Smooth muscle cell (in vitro differentiated cells): ENCODE results near the gene PSAT1. TPM values are rescaled to one million over a fixed set of nuclear protein-coding genes. Genes with fewer than 3 reads are reported as not detected.

Experiments used
- DNase-seq: peaks from one replicate; lab custom pipeline; 2025; ENCODE audit not compliant: unreplicated experiment; lab: John Stamatoyannopoulos, UW
- H2AFZ ChIP-seq: fragments of 200-600 bp; sonication (generic); 2 replicates; pipeline ENCODE4 v1.6.0; 2016; ENCODE audit warnings: antibody characterized with exemption, low read depth, mild to moderate bottlenecking
- H3F3A ChIP-seq: fragments of 200-600 bp; sonication (generic); 2 replicates; pipeline ENCODE4 v1.6.0; 2017; ENCODE audit warnings: antibody characterized with exemption, low read depth
- H3K27ac ChIP-seq: fragments of 200-600 bp; sonication (generic); 2 replicates; pipeline ENCODE4 v1.5.1; 2016; ENCODE audit warnings: low read depth, mild to moderate bottlenecking
- H3K27me3 ChIP-seq: fragments of 200-600 bp; sonication (generic); 2 replicates; pipeline ENCODE4 v1.6.1; 2016; ENCODE audit warnings: low read depth, mild to moderate bottlenecking
- H3K36me3 ChIP-seq: fragments of 200-600 bp; sonication (generic); 2 replicates; pipeline ENCODE4 v1.5.1; 2016; ENCODE audit warnings: low read depth
- H3K4me1 ChIP-seq: fragments of 200-600 bp; sonication (generic); 2 replicates; pipeline ENCODE4 v1.5.1; 2016; ENCODE audit warnings: low read depth
- H3K4me2 ChIP-seq: fragments of 200-600 bp; sonication (generic); 2 replicates; pipeline ENCODE4 v1.6.0; 2016; ENCODE audit warnings: mild to moderate bottlenecking
- H3K4me3 ChIP-seq: fragments of 200-600 bp; sonication (generic); 2 replicates; pipeline ENCODE4 v1.5.1; 2016; ENCODE audit warnings: mild to moderate bottlenecking
- H3K79me2 ChIP-seq: fragments of 200-600 bp; sonication (generic); 2 replicates; pipeline ENCODE4 v1.6.0; 2016; ENCODE audit warnings: low read depth, mild to moderate bottlenecking
- H3K9ac ChIP-seq: fragments of 200-600 bp; sonication (generic); 2 replicates; pipeline ENCODE4 v1.6.0; 2016; ENCODE audit warnings: low read depth
- H3K9me3 ChIP-seq: fragments of 200-600 bp; sonication (generic); replicated peaks from 2 replicates; pipeline ENCODE4 v1.5.1; 2016; ENCODE audit warnings: low read depth
- H4K20me1 ChIP-seq: fragments of 200-600 bp; sonication (generic); 2 replicates; pipeline ENCODE4 v1.6.0; 2016; ENCODE audit warnings: low read depth
- CTCF ChIP-seq: fragments of 200-600 bp; sonication (generic); IDR thresholded peaks from 2 replicates; pipeline ENCODE4 v1.5.1; 2017; ENCODE audit warnings: borderline replicate concordance, mild to moderate bottlenecking, antibody characterized with exemption; ENCODE audit not compliant: insufficient read depth, poor library complexity, severe bottlenecking
- WGBS: methylation state at CpG from one replicate; pipeline ENCODE4 v1.1.7; 2016; ENCODE audit warnings: low lambda C conversion rate; 5-methylcytosine and 5-hydroxymethylcytosine counted together
- polyA plus RNA-seq: library from polyadenylated mRNA; unstranded; fragments of >200 nt; fragmentation: Nextera tagmentation; extraction: Ambion mirVana; gene quantifications from 2 replicates; pipeline ENCODE4 v1.2.1, GENCODE V29; 2016
- total RNA-seq: library from RNA; depleted of rRNA; stranded (reverse); fragments of >200 nt; gene quantifications from 2 replicates; pipeline ENCODE4 v1.2.3, GENCODE V29; 2014

The PSAT1 gene
- total and polyA plus RNA-seq, 2 experiments from 2014 or later: 70.6 to 85.1 TPM

GRCh38 chr9:78253285-78253684 is 43.6 kb upstream of the PSAT1 start:
- no peak overlapping the region for H3K27ac ChIP-seq
- H3F3A ChIP-seq: no peaks in the 10 kb centered on the region
- 92% methylated on average over 4 of the region's 4 CpGs for WGBS
- no peak overlapping the region for H2AFZ ChIP-seq
- TF ChIP-seq CTCF: no peak
- peaks cover 9% of the 10 kb centered on the region for H3K36me3 ChIP-seq
- H3K4me3 ChIP-seq: no peak overlapping the region
- H3K79me2 ChIP-seq: no peaks in the 10 kb centered on the region
- DNase-seq: no peak
- H3K27me3 ChIP-seq: no peaks in the 10 kb centered on the region
- no peaks in the 10 kb centered on the region for H3K4me1 ChIP-seq
- no peaks in the 10 kb centered on the region for H3K9me3 ChIP-seq
- no peak overlapping the region for H3K4me2 ChIP-seq
- H3K9ac ChIP-seq: no peak overlapping the region
- H4K20me1 ChIP-seq: no peaks in the 10 kb centered on the region

GRCh38 chr9:78261403-78262001 is 35.4 kb upstream of the PSAT1 start:
- no peak overlapping the region for H2AFZ ChIP-seq
- no peak for DNase-seq
- 46% methylated on average over 2 of the region's 2 CpGs for whole genome bisulfite sequencing

GRCh38 chr9:78262655-78263054 is 34.3 kb upstream of the PSAT1 start:
- peaks cover 8% of the 10 kb centered on the region for H3K36me3 ChIP-seq
- 98% methylated on average over 2 of the region's 2 CpGs for WGBS
- no peak for DNase-seq
- no peak overlapping the region for H3K4me3 ChIP-seq
- H3K79me2 ChIP-seq: no peaks in the 10 kb centered on the region
- no peak overlapping the region for H3K9ac ChIP-seq
- H3K4me2 ChIP-seq: no peak overlapping the region
- H3F3A ChIP-seq: no peaks in the 10 kb centered on the region
- no peaks in the 10 kb centered on the region for H4K20me1 ChIP-seq
- H3K9me3 ChIP-seq: no peaks in the 10 kb centered on the region
- no peak overlapping the region for H2AFZ ChIP-seq
- no peak overlapping the region for H3K27ac ChIP-seq
- no peaks in the 10 kb centered on the region for H3K27me3 ChIP-seq
- no peak for TF ChIP-seq CTCF
- no peaks in the 10 kb centered on the region for H3K4me1 ChIP-seq

More at GRCh38 chr9:78261403-78262001, 35.4 kb upstream of the PSAT1 start:
- Histone ChIP-seq H3K27me3 (no peaks in the 10 kb centered on the region), H3K36me3 (peaks cover 5% of the 10 kb centered on the region), H4K20me1 (no peaks in the 10 kb centered on the region), H3K79me2 (no peaks in the 10 kb centered on the region), H3F3A (no peaks in the 10 kb centered on the region), H3K4me3 (no peak overlapping the region), H3K4me2 (no peak overlapping the region), H3K9me3 (no peaks in the 10 kb centered on the region), H3K4me1 (no peaks in the 10 kb centered on the region), H3K9ac (no peak overlapping the region), H3K27ac (no peak overlapping the region)
- TF ChIP-seq CTCF: peak; percentile 66

GRCh38 chr9:78267889-78268288 is 29.0 kb upstream of the PSAT1 start:
- H3K79me2 ChIP-seq: no peaks in the 10 kb centered on the region
- no peak overlapping the region for H3K9ac ChIP-seq
- H2AFZ ChIP-seq: no peak overlapping the region
- WGBS: over 99% methylated on average over 4 of the region's 4 CpGs
- no peak for TF ChIP-seq CTCF
- H3K4me1 ChIP-seq: no peaks in the 10 kb centered on the region
- no peaks in the 10 kb centered on the region for H4K20me1 ChIP-seq
- no peak overlapping the region for H3K4me3 ChIP-seq
- no peaks in the 10 kb centered on the region for H3F3A ChIP-seq
- H3K9me3 ChIP-seq: no peaks in the 10 kb centered on the region
- no peak overlapping the region for H3K4me2 ChIP-seq
- H3K36me3 ChIP-seq: peaks cover 8% of the 10 kb centered on the region
- no peaks in the 10 kb centered on the region for H3K27me3 ChIP-seq
- DNase-seq: no peak
- no peak overlapping the region for H3K27ac ChIP-seq
